Memory B cell (primary cell): ENCODE measurements around the gene DDN.
A peak's percentile ranks its signal among the peaks of the same experiment; 100 is the strongest.

Source experiments
- ATAC-seq: fragments of 150-1000 bp; cut with Tn5 transposase; 2 replicates; pipeline ENCODE4 v1.10.0; 2021; ENCODE audit warnings: low read depth, mild to moderate bottlenecking, moderate library complexity
- DNase-seq, 2 donors: peaks; one replicate each; pipeline ENCODE4 v3.0.0; 2022; ENCODE audit warnings: low spot score in 2 of 2
- H3K27ac Mint-ChIP-seq: one replicate; pipeline ENCODE4 v1.8.0; 2022; ENCODE audit warnings: mild to moderate bottlenecking, moderate library complexity, mixed read lengths
- H3K27me3 Mint-ChIP-seq: one replicate; pipeline ENCODE4 v1.8.0; 2022; ENCODE audit warnings: mixed read lengths
- H3K36me3 Mint-ChIP-seq: one replicate; pipeline ENCODE4 v1.8.0; 2022; ENCODE audit warnings: mild to moderate bottlenecking, mixed read lengths
- H3K4me1 Mint-ChIP-seq: one replicate; pipeline ENCODE4 v1.8.0; 2022; ENCODE audit warnings: mixed read lengths
- H3K4me3 Mint-ChIP-seq: one replicate; pipeline ENCODE4 v1.8.0; 2022; ENCODE audit warnings: mild to moderate bottlenecking, moderate library complexity, mixed read lengths
- H3K9me3 Mint-ChIP-seq: one replicate; pipeline ENCODE4 v1.8.0; 2022; ENCODE audit warnings: mixed read lengths

DDN gene

DNA sequence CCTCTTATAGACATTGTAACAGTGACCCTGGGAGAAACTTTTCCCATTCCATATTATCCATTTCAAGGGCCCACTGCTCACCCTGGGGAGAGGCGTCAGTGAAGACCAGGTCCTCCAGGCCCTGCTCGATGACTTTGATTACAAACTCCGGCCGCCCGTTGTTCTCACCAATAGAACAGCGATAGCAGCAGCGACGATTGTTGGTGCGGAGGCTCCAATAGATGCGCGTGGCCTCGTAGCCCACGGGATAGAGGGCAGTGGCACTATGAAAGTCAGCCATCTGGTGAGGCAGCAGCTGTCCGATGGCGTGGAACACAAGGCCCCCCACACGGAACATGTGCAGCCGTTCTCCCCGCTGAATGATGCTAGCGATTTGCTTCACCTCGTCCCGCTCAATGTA, 26.9 kb upstream of the DDN start:
- Mint-ChIP-seq H3K36me3 (peaks cover 30% of the 10 kb centered on the region), H3K27ac (no peak overlapping the region), H3K4me3 (no peak overlapping the region), H3K9me3 (no peaks in the 10 kb centered on the region), H3K27me3 (no peaks in the 10 kb centered on the region), H3K4me1 (no peaks in the 10 kb centered on the region)
- DNase-seq (no peak), ATAC-seq (no peak)

DNA sequence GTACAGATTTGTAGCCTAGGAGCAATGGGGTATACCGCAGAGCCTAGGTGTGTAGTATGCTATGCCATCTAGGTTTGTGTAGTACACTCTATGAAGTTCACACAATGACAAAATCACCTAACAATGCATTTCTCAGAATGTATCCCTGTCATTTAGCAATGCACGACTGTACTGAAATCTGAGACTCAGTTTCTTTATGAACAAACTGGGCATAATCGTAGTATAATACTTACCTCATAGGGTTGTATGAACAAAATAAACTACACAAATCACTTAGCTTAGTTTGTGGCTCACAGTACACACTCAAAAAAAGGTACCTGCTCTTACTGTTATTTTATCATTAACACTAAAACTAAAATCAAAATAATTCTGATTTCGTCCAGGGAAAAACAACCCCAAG, 26.3 kb upstream of the DDN start:
- no peaks in the 10 kb centered on the region for H3K9me3 Mint-ChIP-seq
- no peaks in the 10 kb centered on the region for H3K4me1 Mint-ChIP-seq
- H3K27ac Mint-ChIP-seq = no peak overlapping the region
- no peaks in the 10 kb centered on the region for H3K27me3 Mint-ChIP-seq
- ATAC-seq = no peak
- H3K4me3 Mint-ChIP-seq = no peak overlapping the region
- peaks cover 30% of the 10 kb centered on the region for H3K36me3 Mint-ChIP-seq
- no peak for DNase-seq

DNA sequence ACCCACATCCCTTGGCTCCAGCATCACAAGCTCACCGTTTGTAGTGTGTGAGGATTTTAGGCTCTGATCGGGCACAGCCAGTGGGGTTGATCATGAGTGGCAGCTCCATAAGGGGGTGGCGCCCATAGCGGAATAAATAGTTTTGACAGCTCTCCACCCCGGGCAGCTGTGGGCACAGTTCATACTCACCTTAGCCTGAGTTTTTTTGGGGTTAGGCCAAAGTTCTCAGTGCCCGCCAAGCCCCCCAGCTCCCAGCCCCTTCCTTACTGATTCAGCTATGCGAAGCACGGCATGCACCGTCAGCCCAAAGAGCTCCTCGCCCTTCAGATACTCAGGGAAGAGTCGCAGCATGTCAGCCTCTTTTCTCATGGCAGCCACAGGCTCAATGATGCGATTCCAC, 25.4 kb upstream of the DDN start:
- H3K27ac Mint-ChIP-seq = peak overlapping the region; percentile 31
- H3K4me1 Mint-ChIP-seq = peaks cover 5% of the 10 kb centered on the region
- DNase-seq (no peak), ATAC-seq (no peak)
- no peak overlapping the region for H3K4me3 Mint-ChIP-seq
- no peaks in the 10 kb centered on the region for H3K27me3 Mint-ChIP-seq
- H3K9me3 Mint-ChIP-seq = no peaks in the 10 kb centered on the region
- peaks cover 30% of the 10 kb centered on the region for H3K36me3 Mint-ChIP-seq

DNA sequence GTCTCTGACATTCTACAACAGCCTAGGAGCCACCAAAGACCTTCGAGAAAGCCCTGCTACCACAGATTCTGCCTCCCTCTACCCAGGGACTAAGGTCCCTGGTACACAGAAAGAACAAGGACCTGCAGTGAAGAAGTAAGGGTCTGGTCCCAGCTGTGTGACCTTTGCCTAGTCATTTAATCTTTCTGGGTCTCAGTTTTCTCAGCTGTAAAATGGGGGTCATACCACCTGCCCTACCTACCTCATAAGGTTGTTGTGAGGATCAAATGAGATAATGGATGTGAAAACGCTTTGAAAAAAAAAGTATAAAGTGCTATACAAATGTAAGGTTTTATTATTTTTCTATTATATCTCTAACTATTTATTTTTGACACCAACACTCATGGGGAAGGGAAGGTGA, 24.6 kb upstream of the DDN start:
- H3K27me3 Mint-ChIP-seq = no peaks in the 10 kb centered on the region
- H3K4me1 Mint-ChIP-seq = peaks cover 9% of the 10 kb centered on the region
- no peaks in the 10 kb centered on the region for H3K9me3 Mint-ChIP-seq
- no peak for ATAC-seq
- peaks cover 28% of the 10 kb centered on the region for H3K36me3 Mint-ChIP-seq
- DNase-seq = no peak
- no peak overlapping the region for H3K4me3 Mint-ChIP-seq
- no peak overlapping the region for H3K27ac Mint-ChIP-seq

DNA sequence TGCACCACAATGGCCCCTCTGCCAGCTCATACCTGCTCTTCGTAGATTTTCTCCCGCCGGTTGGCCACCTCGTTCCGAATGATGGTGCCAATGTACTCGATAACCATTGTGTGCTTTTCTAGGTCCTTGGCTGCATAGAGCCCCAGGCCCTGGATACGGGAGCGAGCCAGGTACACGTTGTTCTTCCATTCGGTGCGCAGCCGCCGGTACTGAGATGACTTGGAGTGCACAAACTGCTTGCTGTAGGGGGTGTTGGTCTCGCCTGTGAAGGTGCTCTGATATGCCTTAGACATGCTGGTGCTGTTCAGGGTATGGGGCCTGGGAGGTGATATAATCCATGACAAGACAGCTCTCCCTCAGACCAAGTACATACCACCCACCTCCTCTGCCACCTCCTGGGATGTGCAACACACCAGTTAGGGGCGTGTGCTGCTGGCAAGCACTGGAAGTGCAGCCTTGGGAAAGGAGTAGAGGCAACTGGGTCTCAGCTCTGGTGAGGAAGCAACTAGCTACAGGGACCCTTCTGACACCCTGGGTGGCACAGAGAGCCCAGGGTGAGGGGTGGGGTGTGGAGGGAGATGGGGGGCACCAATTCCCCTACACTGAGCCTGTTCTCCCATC, 23.5 kb upstream of the DDN start:
- H3K9me3 Mint-ChIP-seq = no peaks in the 10 kb centered on the region
- no peak for DNase-seq
- no peak overlapping the region for H3K4me3 Mint-ChIP-seq
- peak overlapping the region; percentile 71 for H3K27ac Mint-ChIP-seq
- ATAC-seq = no peak
- no peaks in the 10 kb centered on the region for H3K27me3 Mint-ChIP-seq
- peaks cover 23% of the 10 kb centered on the region for H3K36me3 Mint-ChIP-seq
- peaks cover 12% of the 10 kb centered on the region for H3K4me1 Mint-ChIP-seq

DNA sequence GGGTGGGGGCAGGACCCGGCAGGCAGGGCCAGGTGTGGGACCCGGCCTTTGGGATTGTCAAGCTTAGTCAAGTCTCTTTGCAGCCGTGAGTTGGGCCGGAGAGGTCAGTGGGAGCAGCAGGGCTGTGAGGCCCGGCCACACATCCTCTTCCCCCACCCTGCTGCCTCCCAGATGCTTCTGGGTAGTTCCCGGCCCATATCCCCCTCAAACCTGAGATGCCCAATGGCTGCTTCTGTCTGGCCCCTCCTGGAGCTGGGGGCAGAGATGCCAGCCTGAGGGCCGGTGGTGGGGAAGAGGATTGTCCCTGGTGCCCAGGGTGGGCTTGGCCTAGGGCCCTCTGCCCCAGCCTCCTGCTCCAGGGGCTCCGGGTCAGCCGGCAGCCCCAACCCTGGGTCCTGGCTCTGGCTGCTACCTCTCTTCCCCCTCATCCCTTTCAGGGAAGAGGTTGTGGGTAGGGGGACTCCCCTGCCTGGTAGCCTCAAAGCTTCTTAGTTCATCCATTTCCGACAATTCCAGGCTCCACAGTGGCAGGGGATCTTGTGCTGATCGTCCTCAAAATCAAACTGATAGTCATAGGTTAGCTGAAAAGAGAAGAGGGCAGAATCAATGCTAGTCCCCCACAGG, 22.2 kb upstream of the DDN start:
- Mint-ChIP-seq H3K27me3 (no peaks in the 10 kb centered on the region), H3K9me3 (no peaks in the 10 kb centered on the region), H3K36me3 (peaks cover 27% of the 10 kb centered on the region), H3K4me1 (peaks cover 18% of the 10 kb centered on the region), H3K27ac (peak overlapping the region; percentile 85), H3K4me3 (no peak overlapping the region)
- DNase-seq (no peak), ATAC-seq (no peak)

DNA sequence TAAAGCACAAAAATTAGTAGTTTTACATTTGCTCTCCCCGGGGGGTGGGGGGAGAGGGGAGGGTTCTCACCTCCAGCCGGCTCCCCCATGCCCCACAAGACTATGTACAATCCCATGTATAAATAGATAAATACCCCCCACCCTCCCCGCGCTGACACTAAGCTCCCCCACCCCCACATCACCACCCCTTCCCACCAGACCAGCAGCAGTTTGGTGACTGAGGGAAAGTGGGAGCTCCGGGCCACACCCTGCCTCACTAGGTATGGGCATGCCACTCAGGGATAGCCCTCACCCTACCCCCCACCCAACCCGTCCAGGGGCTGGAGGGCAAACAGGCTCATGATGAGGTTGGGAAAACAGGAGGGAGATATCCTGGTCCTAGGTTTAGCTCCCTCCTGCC, 21.3 kb upstream of the DDN start:
- Mint-ChIP-seq H3K36me3 (peaks cover 26% of the 10 kb centered on the region), H3K4me3 (no peak overlapping the region), H3K4me1 (peaks cover 21% of the 10 kb centered on the region), H3K27me3 (no peaks in the 10 kb centered on the region), H3K27ac (peak overlapping the region; percentile 85), H3K9me3 (no peaks in the 10 kb centered on the region)
- ATAC-seq (no peak), DNase-seq (no peak)

DNA sequence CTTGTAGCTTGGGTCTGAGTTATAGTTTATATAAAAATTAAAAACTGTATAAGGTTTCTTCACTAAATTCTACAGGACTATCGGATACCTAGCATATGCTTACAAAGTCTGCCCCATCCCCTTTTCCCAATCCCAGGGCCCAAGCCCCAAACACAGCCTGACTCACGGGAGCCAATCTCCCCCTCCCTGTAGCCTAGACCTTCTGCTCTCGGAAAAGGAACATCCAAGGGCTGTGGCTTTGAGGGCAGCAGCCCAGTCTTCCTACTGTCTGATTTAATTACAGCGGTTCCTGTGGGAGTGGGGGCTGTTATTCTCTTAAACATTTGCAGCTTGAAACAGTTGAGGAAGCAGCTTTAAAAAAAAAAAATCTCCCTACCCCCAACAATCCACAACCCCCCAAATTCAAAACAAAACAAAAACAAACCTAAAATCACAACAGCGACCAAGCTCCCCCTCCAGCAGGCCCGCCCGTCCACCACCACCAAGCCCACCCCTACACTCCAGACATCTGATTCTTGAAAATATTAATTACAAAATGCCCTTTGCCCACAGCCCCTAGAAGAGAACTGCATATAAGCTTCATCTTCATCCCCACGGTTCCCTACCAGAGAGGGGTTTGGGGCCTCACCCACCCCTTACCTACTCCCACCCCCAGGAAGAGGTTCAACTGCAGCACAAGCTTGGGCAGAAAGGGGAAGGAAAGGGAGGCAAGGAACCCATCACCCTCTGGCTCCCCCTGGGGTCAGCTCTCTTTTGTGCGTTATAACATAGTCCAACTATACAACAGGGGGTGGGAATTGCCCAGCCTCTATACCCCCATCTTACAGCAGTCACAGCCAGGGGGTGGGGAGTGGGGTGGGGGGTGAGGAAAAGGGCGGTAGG, 20.5 kb upstream of the DDN start:
- no peak for ATAC-seq
- H3K4me3 Mint-ChIP-seq = peak overlapping the region; percentile 75
- peak in 1 of 2 donors; percentile 43 for DNase-seq
- H3K27me3 Mint-ChIP-seq = no peaks in the 10 kb centered on the region
- peaks cover 23% of the 10 kb centered on the region for H3K36me3 Mint-ChIP-seq
- no peaks in the 10 kb centered on the region for H3K9me3 Mint-ChIP-seq
- H3K27ac Mint-ChIP-seq = peak overlapping the region; percentile 100
- H3K4me1 Mint-ChIP-seq = peaks cover 24% of the 10 kb centered on the region

DNA sequence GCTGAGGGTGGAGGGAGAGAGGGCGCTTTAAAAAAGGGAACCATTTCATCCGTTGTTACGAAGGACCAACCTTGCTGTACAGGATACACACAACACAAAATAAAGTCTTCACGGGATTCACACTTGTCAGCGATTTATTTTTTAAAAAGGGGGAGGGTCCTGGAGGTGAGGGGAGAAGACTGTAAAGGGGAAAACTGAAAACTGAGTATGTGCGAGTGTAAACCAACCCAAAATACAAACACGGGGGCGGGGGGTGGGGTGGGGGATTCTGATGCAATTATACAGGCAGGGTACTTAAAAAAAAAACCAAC, 19.9 kb upstream of the DDN start:
- Mint-ChIP-seq H3K4me1 (peaks cover 24% of the 10 kb centered on the region), H3K27me3 (no peaks in the 10 kb centered on the region), H3K27ac (peak overlapping the region; percentile 100), H3K9me3 (no peaks in the 10 kb centered on the region), H3K36me3 (peaks cover 22% of the 10 kb centered on the region), H3K4me3 (peak overlapping the region; percentile 97)
- ATAC-seq (peak; percentile 60), DNase-seq (no peak)

DNA sequence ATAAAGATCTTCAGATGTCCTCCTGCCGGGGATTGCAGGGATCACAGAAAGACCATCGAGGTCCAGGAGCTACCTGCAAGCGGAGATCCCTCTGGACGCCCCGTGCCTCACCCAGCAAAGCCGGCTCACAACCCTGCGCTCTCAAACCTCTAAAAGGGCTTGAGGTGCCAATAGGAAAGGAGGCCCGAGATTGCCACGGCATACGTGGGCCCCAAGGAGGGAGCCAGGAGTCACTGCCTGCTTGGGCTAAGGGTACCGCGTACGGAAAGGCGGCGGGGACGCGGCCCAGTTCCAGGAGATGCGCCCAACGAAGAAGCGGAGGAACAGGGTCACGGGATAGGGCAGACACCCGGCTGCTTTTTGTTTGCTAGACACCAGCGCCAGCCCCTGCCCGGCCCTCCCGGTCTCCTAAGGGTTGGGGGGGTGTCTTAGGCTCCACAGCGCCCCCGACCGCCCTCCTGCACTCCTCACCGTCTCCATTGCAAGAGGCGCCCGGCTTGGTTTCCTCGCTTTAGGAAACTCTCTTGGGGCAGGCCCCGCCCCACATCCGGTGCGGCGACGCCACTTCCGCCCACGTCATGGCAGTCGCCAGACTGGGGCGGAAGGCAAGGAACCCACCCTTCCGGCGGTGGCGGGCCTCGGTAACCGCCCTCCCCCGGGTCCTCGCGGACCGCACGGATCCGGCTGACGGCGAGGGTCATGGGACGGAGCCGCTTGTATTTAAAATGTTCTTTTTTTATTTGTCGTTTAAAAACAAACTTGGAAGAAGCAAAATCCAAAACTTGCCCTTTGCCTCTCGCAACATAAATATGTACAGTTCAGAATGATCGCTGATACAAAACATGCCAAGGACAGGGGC, 19.3 kb upstream of the DDN start, which contains the start of gene PRKAG1:
PRKAG1 (minus strand) TSS at position 516 of the 859 bp plus-strand sequence; CDS start at position 480, 36 bp downstream.
- no peaks in the 10 kb centered on the region for H3K27me3 Mint-ChIP-seq
- peaks cover 24% of the 10 kb centered on the region for H3K4me1 Mint-ChIP-seq

DNA sequence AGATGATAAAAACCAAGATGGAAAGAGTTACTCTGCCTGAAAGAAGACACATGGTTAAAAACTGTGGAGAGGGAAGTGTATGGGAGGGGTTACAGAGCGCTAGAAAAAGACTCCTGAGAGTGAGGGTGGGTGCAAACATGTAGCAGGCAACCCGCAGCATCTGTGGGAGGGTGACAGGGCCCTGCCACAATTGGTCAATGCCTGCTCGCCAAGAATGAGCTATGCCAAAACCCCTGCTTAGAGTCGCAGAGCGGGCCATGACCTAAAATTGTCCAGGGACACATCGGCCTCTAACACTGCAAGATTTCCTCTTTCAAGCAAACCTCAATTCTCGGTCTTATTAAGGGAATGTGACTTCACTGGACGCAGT, 18.7 kb upstream of the DDN start:
- H3K9me3 Mint-ChIP-seq = no peaks in the 10 kb centered on the region
- ATAC-seq (no peak), DNase-seq (no peak)
- H3K36me3 Mint-ChIP-seq = peaks cover 22% of the 10 kb centered on the region
- H3K27ac Mint-ChIP-seq = peak overlapping the region; percentile 100
- peak overlapping the region; percentile 97 for H3K4me3 Mint-ChIP-seq
- H3K4me1 Mint-ChIP-seq = peaks cover 24% of the 10 kb centered on the region
- H3K27me3 Mint-ChIP-seq = no peaks in the 10 kb centered on the region

More for the DNA sequence above, 19.3 kb upstream of the DDN start, which contains the start of gene PRKAG1:
- H3K4me3 Mint-ChIP-seq = peak within 1 kb of the TSS; percentile 97
- peak within 1 kb of the TSS; percentile 100 for H3K27ac Mint-ChIP-seq
- peak; percentile 88 for ATAC-seq
- H3K9me3 Mint-ChIP-seq = no peaks in the 10 kb centered on the region
- peaks cover 22% of the 10 kb centered on the region for H3K36me3 Mint-ChIP-seq
- DNase-seq = peak; percentile 96

DNA sequence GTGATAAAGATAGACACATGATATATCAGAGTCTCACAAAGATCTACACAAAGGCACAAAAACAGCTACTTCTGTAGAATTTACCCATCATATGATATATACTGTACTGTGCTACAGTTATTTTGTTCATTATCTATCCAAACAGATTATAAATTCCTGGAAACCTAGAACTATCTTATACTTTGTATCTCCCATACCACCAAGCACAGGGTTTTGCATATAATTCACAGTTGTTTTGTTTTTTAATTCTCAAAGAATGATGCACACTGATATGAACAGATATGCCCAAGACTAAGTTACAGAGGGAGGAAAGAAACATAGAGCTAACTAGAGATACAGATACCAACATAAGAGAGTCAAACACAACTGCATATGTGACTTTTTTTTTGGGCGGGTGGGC, 16.0 kb upstream of the DDN start:
- no peak overlapping the region for H3K27ac Mint-ChIP-seq
- no peaks in the 10 kb centered on the region for H3K9me3 Mint-ChIP-seq
- no peaks in the 10 kb centered on the region for H3K27me3 Mint-ChIP-seq
- H3K4me3 Mint-ChIP-seq = no peak overlapping the region
- ATAC-seq (no peak), DNase-seq (no peak)
- peaks cover 24% of the 10 kb centered on the region for H3K4me1 Mint-ChIP-seq
- peaks cover 18% of the 10 kb centered on the region for H3K36me3 Mint-ChIP-seq

DNA sequence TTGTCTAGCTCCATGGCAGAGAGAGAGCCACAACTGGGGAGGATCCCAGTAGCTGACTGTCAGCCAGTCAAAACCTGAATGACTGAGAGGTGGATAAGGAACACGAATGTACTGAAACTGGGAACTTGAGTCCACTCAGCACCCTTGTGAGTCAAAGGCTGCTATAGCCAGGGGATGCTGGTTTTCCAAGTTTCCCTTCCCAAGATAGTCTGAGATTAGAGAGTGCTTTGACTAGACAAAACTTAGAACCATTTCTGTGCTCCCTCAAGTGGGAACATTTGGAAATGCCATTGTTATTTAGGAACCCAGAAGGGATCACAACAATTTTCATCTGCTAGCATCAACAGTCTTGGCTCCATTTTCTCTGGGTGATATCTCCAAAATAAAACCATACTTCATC, 15.4 kb upstream of the DDN start:
- Mint-ChIP-seq H3K36me3 (peaks cover 22% of the 10 kb centered on the region), H3K4me1 (peaks cover 19% of the 10 kb centered on the region), H3K4me3 (no peak overlapping the region), H3K9me3 (no peaks in the 10 kb centered on the region), H3K27me3 (no peaks in the 10 kb centered on the region), H3K27ac (no peak overlapping the region)
- ATAC-seq (no peak), DNase-seq (no peak)

DNA sequence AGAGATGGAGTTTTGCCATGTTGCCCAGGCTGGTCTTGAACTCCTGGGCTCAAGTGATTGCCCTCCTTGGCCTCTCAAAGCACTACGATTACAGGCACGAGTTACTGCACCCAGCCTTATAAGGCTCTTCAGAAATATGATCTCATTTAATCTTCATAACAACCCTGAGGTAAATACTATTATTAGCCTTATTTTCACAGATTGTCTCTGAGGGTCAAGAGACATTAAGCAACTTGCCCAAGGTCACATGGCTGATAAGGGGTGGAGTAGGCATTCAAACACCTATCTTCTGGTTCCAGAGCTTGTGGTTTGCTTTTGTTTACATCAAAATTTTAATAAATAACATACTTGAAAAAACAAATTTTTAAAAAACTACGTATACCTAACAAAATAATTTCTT, 14.3 kb upstream of the DDN start:
- Mint-ChIP-seq H3K27me3 (no peaks in the 10 kb centered on the region), H3K36me3 (peaks cover 27% of the 10 kb centered on the region), H3K4me3 (no peak overlapping the region), H3K9me3 (no peaks in the 10 kb centered on the region), H3K4me1 (peaks cover 15% of the 10 kb centered on the region), H3K27ac (no peak overlapping the region)
- ATAC-seq = no peak
- DNase-seq = no peak
